ACC112 (cell line): ENCODE measurements around the gene STX16.
"Not testable (repeated sequence)": the region's sequence is repeated elsewhere in the genome, so short reads cannot be mapped to it uniquely, and the experiment has no call there.

Source experiments
- H2AFZ ChIP-seq: fragments of 200-600 bp; sonication (generic); one replicate; pipeline ENCODE4 v1.6.0; 2017; ENCODE audit warnings: antibody characterized with exemption, low read length; ENCODE audit not compliant: unreplicated experiment
- H3K27ac ChIP-seq: fragments of 200-600 bp; sonication (generic); 2 replicates; pipeline ENCODE4 v1.5.1; 2014; ENCODE audit warnings: low read depth, mild to moderate bottlenecking, antibody characterized with exemption, low read length, moderate library complexity
- H3K27me3 ChIP-seq: fragments of 200-600 bp; sonication (generic); 2 replicates; pipeline ENCODE4 v1.6.1; 2014; ENCODE audit warnings: mild to moderate bottlenecking, antibody characterized with exemption, low read length, moderate library complexity, mixed read lengths; ENCODE audit not compliant: insufficient read depth
- H3K36me3 ChIP-seq: fragments of 200-600 bp; sonication (generic); 2 replicates; pipeline ENCODE4 v1.6.1; 2016; ENCODE audit warnings: mild to moderate bottlenecking, antibody characterized with exemption, low read length, moderate library complexity, mixed read lengths; ENCODE audit not compliant: insufficient read depth
- H3K4me1 ChIP-seq: fragments of 200-600 bp; sonication (generic); one replicate; pipeline ENCODE4 v1.6.1; 2016; ENCODE audit warnings: low read length, mixed read lengths; ENCODE audit not compliant: insufficient read depth, unreplicated experiment, control insufficient read depth
- H3K4me3 ChIP-seq: fragments of 200-600 bp; sonication (generic); 2 replicates; pipeline ENCODE4 v1.5.1; 2014; ENCODE audit warnings: mild to moderate bottlenecking, low read depth, low read length
- H3K79me2 ChIP-seq: fragments of 200-600 bp; sonication (generic); one replicate; pipeline ENCODE4 v1.6.0; 2016; ENCODE audit warnings: low read length; ENCODE audit not compliant: control insufficient read depth, unreplicated experiment, insufficient read depth

The STX16 gene

DNA sequence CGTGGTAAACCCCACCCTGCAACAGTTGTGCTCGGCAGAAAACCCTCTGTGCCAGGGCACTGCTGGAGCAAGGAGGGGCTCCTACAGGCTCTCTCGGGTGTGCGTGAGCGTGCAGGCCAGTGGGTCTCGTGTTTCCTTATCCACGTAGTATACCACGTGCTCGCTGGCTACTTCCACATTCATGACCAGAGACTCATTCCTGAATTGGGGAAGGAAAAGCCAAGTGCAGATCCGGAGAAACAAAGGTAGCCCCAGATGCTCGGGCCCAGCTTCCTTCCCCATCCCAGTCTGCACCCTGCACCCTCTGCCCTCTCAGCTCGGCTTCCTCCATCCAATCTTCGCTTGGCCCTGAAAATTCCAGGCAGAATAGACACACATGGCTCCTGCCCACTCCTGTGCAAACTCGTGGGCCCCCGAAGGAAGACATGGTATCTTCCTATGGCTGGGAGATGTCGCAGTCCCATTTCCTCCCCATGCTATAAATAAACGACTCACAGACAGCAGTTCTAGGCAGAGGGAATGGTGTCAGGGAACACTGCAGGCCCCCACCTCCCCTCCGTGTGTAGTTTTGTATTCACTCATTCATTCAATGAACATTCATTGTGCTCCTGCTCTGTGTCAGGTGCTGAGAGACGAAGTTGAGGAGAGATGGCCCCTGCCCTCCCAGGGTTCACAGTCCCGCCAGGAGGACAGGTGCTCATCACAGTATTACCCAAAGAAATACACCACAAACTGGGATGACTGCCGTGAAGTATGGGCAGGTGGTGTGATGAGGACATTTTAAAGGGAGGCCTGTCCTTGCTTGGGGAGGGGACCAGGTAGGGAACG is 71.1 kb downstream of the STX16 start:
- Histone ChIP-seq H3K4me1 (no peaks in the 10 kb centered on the region), H3K4me3 (no peak overlapping the region), H3K27me3 (peaks cover 46% of the 10 kb centered on the region), H3K36me3 (no peaks in the 10 kb centered on the region), H2AFZ (no peak overlapping the region), H3K79me2 (no peaks in the 10 kb centered on the region), H3K27ac (no peak overlapping the region)

DNA sequence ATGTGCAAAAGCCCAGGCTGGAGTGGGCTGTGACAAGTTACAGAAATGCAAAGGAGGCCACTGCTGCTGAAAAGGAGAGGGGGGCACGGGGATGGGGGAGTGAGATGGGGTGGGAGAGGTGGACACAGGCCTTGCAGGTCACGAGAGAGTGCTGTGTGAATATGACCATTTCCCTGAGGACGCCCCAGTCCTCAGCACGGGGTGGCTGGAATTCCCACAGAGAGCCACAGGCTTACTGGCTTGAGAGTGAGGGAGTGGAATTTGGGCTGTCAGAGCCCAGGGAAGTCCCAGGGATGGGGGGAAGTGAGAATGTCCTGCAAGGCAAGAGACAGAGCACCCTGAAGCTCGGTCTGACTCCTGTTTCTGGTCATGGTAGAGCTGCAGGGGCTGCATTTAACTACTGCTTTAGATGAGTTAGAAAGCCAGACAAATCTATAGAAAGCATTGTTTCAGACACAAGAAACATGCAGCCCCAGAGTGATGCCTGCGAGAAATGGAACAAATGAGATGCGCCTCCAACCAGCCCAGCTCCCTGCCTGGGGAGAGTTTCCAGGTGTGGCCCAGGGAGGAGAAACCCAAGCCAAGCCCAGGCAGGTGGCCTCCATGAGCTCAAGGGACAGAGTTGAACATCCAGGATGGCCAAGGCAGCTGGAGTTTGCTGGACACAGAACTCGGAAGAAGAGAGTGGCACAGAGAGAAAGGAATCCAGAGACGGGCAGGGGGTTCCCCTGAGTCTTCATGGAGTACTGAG is 72.0 kb downstream of the STX16 start:
- H3K4me3 ChIP-seq = no peak overlapping the region
- no peaks in the 10 kb centered on the region for H3K79me2 ChIP-seq
- no peak overlapping the region for H2AFZ ChIP-seq
- no peak overlapping the region for H3K27ac ChIP-seq
- no peaks in the 10 kb centered on the region for H3K4me1 ChIP-seq
- H3K36me3 ChIP-seq = no peaks in the 10 kb centered on the region
- H3K27me3 ChIP-seq = peaks cover 46% of the 10 kb centered on the region

DNA sequence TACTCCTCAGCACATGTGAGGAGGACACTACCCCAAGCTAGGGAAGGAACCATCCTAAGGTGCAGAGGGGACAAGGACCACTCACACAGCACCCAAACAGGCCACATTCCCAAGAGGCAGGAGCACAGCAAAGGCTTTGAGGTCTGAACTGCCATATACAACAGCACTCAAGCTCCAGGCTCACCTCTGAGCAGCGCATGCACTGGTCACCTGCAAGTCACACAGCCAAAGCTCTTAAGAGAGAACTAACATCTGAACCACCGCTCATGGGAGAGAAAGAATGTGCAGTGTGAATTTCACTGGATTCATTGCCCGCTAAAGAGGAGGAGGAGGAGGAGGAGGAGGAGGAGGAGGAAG is 72.5 kb downstream of the STX16 start:
- no peak overlapping the region for H3K27ac ChIP-seq
- no peak overlapping the region for H2AFZ ChIP-seq
- peaks cover 46% of the 10 kb centered on the region for H3K27me3 ChIP-seq
- H3K79me2 ChIP-seq = no peaks in the 10 kb centered on the region
- H3K4me3 ChIP-seq = no peak overlapping the region
- no peaks in the 10 kb centered on the region for H3K4me1 ChIP-seq
- H3K36me3 ChIP-seq = no peaks in the 10 kb centered on the region

DNA sequence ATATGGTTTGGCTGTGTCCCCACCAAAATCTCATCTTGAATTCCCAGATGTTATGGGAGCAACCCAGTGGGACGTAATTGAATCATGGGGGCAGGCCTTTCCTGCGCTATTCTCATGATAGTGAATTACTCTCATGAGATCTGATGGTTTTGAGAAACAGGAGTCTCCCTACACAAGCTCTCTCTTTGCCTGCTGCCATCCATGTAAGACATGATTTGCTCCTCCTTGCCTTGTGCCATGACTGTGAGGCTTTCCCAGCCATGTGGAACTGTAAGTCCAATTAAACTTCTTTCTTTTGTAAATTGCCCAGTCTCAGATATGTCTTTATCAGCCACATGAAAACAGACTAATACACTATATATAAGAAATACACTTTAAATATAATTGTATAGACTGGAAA is 75.1 kb downstream of the STX16 start:
- H3K79me2 ChIP-seq, H3K4me1 ChIP-seq, H3K4me3 ChIP-seq, H3K36me3 ChIP-seq, H2AFZ ChIP-seq, H3K27ac ChIP-seq: not testable (repeated sequence)
- peaks cover 41% of the 10 kb centered on the region for H3K27me3 ChIP-seq
